SK-N-SH treated with all-trans-retinoic acid at 6 μM for 48 hours (cell line): ENCODE measurements around the gene SORCS2.

Experiments used
- ATAC-seq: fragments of 200-7000 bp; cut with Tn5 transposase; 3 replicates; pipeline ENCODE4 v1.9.1; 2020; ENCODE audit warnings: mild to moderate bottlenecking, moderate library complexity
- ARNTL ChIP-seq: fragments of 450-650 bp; formaldehyde crosslinking; IDR thresholded peaks from 2 replicates; pipeline ENCODE4 v1.5.0; 2020; ENCODE audit warnings: low read depth, mild to moderate bottlenecking, moderate library complexity, borderline replicate concordance
- BACH2 ChIP-seq: fragments of 250-450 bp; sonication (Bioruptor Pico); IDR thresholded peaks from 2 replicates; pipeline ENCODE4 v1.9.0; 2021; ENCODE audit warnings: mild to moderate bottlenecking, borderline replicate concordance
- ESRRG ChIP-seq: fragments of 250-450 bp; sonication (Bioruptor Pico); IDR thresholded peaks from 2 replicates; pipeline ENCODE4 v1.6.1; 2021; ENCODE audit warnings: mild to moderate bottlenecking
- GLIS3 ChIP-seq: fragments of 250-450 bp; sonication (Bioruptor Pico); IDR thresholded peaks from 2 replicates; pipeline ENCODE4 v1.5.0; 2020; ENCODE audit warnings: mild to moderate bottlenecking, moderate library complexity
- PPARA ChIP-seq: fragments of 250-450 bp; sonication (Bioruptor Pico); IDR thresholded peaks from 2 replicates; pipeline ENCODE4 v1.5.0; 2020; ENCODE audit warnings: mild to moderate bottlenecking, borderline replicate concordance
- RARB ChIP-seq: fragments of 250-450 bp; sonication (Bioruptor Pico); IDR thresholded peaks from 2 replicates; pipeline ENCODE4 v1.8.0; 2021; ENCODE audit warnings: mild to moderate bottlenecking, moderate library complexity
- SNAI2 ChIP-seq: fragments of 250-450 bp; sonication (Bioruptor Pico); IDR thresholded peaks from 2 replicates; pipeline ENCODE4 v1.5.0; 2020; ENCODE audit warnings: mild to moderate bottlenecking, moderate library complexity
- TCF4 ChIP-seq: fragments of 250-450 bp; sonication (Bioruptor Pico); IDR thresholded peaks from 2 replicates; pipeline ENCODE4 v1.8.0; 2021; ENCODE audit warnings: mild to moderate bottlenecking, moderate library complexity, borderline replicate concordance
- TOX ChIP-seq: fragments of 250-450 bp; sonication (Bioruptor Pico); IDR thresholded peaks from 2 replicates; pipeline ENCODE4 v1.8.0; 2021; ENCODE audit warnings: mild to moderate bottlenecking, moderate library complexity, borderline replicate concordance
- ZFP3 ChIP-seq: fragments of 250-450 bp; sonication (Bioruptor Pico); IDR thresholded peaks from 2 replicates; pipeline ENCODE4 v1.5.0; 2020; ENCODE audit warnings: mild to moderate bottlenecking, moderate library complexity
- ZNF565 ChIP-seq: fragments of 450-650 bp; formaldehyde crosslinking; conservative IDR thresholded peaks from 2 replicates; pipeline ENCODE4 v1.5.0; 2020; ENCODE audit warnings: low read depth, mild to moderate bottlenecking, moderate library complexity
- ZNF70 ChIP-seq: fragments of 450-650 bp; formaldehyde crosslinking; IDR thresholded peaks from 2 replicates; pipeline ENCODE4 v1.5.0; 2020; ENCODE audit warnings: mild to moderate bottlenecking, moderate library complexity
- TF ChIP-seq, protein P1 (sequence below): fragments of 250-450 bp; sonication (Bioruptor Pico); IDR thresholded peaks from 2 replicates; pipeline ENCODE4 v1.8.0; 2020; ENCODE audit warnings: mild to moderate bottlenecking, moderate library complexity, borderline replicate concordance
- TF ChIP-seq, protein P2 (sequence below): fragments of 250-450 bp; sonication (Bioruptor Pico); IDR thresholded peaks from 2 replicates; pipeline ENCODE4 v1.5.1; 2020; ENCODE audit warnings: low read depth, mild to moderate bottlenecking, moderate library complexity
- TF ChIP-seq, protein P3 (sequence below): fragments of 250-450 bp; sonication (Bioruptor Pico); IDR thresholded peaks from 2 replicates; pipeline ENCODE4 v1.5.0; 2020; ENCODE audit warnings: mild to moderate bottlenecking, moderate library complexity
- TF ChIP-seq, protein P4 (sequence below): fragments of 250-450 bp; sonication (Bioruptor Pico); IDR thresholded peaks from 2 replicates; pipeline ENCODE4 v1.8.0; 2021; ENCODE audit warnings: low read depth, mild to moderate bottlenecking, moderate library complexity, borderline replicate concordance
- TF ChIP-seq, protein P5 (sequence below): fragments of 250-450 bp; sonication (Bioruptor Pico); IDR thresholded peaks from 2 replicates; pipeline ENCODE4 v1.5.1; 2021; ENCODE audit warnings: mild to moderate bottlenecking, moderate library complexity

The SORCS2 gene

DNA sequence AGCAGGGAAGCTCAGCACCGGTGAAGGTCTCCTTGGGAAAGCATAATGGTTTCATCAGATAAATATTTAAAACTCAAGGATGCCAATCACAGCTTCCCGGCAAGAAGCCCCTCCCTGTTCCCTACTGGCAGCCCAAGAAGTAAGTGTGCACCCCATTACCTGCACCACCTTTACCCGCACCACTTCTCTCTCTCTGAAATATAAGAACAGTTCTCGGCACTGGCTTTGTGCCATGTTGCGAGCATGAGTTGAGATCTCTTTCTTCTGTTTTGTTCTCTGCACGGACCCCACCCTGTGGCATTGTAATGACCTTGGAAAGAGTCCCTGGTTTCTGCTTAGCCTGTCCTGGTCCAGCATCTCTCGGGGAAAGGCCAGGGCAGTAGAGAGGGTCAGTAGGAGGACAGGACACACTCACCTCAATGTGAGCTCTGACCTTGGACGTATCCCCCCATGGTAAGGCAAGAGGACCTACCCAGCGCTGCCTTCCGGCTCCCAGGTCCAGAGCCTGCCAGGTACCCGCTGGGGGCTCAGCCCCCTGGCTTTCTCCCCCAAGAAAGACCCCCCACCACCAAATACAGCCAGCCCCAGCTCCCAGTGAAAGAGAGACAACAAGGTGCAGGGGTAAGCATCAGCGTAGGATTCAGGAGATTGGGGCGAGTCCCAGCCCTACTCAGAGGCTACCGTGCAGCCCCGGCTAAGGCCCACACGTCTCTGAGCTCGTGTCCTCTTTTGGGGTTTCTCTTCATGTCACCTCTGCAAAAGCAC, 161.7 kb downstream of the SORCS2 start (continued):
- TF ChIP-seq, protein P1, sequence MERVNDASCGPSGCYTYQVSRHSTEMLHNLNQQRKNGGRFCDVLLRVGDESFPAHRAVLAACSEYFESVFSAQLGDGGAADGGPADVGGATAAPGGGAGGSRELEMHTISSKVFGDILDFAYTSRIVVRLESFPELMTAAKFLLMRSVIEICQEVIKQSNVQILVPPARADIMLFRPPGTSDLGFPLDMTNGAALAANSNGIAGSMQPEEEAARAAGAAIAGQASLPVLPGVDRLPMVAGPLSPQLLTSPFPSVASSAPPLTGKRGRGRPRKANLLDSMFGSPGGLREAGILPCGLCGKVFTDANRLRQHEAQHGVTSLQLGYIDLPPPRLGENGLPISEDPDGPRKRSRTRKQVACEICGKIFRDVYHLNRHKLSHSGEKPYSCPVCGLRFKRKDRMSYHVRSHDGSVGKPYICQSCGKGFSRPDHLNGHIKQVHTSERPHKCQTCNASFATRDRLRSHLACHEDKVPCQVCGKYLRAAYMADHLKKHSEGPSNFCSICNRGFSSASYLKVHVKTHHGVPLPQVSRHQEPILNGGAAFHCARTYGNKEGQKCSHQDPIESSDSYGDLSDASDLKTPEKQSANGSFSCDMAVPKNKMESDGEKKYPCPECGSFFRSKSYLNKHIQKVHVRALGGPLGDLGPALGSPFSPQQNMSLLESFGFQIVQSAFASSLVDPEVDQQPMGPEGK (CRISPR knock-in tag), result no peak
- TF ChIP-seq, protein P2, sequence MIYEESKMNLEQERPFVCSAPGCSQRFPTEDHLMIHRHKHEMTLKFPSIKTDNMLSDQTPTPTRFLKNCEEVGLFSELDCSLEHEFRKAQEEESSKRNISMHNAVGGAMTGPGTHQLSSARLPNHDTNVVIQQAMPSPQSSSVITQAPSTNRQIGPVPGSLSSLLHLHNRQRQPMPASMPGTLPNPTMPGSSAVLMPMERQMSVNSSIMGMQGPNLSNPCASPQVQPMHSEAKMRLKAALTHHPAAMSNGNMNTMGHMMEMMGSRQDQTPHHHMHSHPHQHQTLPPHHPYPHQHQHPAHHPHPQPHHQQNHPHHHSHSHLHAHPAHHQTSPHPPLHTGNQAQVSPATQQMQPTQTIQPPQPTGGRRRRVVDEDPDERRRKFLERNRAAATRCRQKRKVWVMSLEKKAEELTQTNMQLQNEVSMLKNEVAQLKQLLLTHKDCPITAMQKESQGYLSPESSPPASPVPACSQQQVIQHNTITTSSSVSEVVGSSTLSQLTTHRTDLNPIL (CRISPR knock-in tag), result no peak
- TF ChIP-seq GLIS3 (no peak), TCF4 (no peak)

DNA sequence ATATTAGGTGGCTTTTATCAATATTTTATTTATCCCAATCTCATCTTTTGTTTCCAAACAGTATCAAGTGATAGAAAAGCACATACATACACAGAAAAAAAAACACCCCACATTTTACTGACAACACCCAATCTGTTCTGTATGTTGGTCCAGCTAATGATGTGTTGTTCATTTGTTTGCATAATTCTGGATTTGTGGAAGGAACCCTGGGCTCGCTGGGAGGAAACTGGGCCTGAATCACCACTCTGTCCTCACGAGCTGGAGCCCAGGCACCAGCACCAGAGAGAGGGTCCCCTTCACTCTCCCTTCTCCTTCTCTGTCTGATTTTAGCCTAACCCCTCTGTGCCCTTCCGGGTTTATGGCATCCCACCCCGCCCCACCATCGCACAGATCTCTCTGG, 162.6 kb downstream of the SORCS2 start:
- TF ChIP-seq, protein P3, sequence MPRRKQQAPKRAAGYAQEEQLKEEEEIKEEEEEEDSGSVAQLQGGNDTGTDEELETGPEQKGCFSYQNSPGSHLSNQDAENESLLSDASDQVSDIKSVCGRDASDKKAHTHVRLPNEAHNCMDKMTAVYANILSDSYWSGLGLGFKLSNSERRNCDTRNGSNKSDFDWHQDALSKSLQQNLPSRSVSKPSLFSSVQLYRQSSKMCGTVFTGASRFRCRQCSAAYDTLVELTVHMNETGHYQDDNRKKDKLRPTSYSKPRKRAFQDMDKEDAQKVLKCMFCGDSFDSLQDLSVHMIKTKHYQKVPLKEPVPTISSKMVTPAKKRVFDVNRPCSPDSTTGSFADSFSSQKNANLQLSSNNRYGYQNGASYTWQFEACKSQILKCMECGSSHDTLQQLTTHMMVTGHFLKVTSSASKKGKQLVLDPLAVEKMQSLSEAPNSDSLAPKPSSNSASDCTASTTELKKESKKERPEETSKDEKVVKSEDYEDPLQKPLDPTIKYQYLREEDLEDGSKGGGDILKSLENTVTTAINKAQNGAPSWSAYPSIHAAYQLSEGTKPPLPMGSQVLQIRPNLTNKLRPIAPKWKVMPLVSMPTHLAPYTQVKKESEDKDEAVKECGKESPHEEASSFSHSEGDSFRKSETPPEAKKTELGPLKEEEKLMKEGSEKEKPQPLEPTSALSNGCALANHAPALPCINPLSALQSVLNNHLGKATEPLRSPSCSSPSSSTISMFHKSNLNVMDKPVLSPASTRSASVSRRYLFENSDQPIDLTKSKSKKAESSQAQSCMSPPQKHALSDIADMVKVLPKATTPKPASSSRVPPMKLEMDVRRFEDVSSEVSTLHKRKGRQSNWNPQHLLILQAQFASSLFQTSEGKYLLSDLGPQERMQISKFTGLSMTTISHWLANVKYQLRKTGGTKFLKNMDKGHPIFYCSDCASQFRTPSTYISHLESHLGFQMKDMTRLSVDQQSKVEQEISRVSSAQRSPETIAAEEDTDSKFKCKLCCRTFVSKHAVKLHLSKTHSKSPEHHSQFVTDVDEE (CRISPR knock-in tag), result no peak
- no peak for TF ChIP-seq SNAI2 (CRISPR knock-in tag)
- no peak for TF ChIP-seq BACH2 (CRISPR knock-in tag)
- no peak for ATAC-seq

DNA sequence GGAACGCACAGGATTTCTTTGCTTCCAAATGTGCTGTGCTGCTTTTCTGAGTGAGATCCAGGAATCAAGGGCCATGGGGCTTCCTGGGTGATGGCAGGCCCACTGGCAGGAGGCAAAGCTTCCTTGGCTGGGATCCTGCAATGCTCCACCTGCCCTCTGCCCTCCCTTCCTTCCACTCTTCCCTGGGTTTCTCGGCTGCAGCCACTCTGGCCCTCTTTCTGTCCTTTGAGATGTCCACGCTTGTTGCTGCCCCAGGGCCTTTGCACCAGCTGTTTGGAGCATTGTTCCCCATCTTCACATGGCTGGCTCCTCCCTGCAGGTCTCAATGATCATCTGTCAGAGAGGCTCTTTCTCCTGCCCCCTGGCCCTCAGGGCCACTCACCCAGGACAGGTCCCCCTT, 163.5 kb downstream of the SORCS2 start:
- no peak for ATAC-seq
- TF ChIP-seq, protein P4, sequence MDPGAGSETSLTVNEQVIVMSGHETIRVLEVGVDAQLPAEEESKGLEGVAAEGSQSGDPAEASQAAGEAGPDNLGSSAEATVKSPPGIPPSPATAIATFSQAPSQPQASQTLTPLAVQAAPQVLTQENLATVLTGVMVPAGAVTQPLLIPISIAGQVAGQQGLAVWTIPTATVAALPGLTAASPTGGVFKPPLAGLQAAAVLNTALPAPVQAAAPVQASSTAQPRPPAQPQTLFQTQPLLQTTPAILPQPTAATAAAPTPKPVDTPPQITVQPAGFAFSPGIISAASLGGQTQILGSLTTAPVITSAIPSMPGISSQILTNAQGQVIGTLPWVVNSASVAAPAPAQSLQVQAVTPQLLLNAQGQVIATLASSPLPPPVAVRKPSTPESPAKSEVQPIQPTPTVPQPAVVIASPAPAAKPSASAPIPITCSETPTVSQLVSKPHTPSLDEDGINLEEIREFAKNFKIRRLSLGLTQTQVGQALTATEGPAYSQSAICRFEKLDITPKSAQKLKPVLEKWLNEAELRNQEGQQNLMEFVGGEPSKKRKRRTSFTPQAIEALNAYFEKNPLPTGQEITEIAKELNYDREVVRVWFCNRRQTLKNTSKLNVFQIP (CRISPR knock-in tag), result no peak
- TF ChIP-seq PPARA (CRISPR knock-in tag), result no peak
- no peak for TF ChIP-seq TCF4
- no peak for TF ChIP-seq ARNTL (CRISPR knock-in tag)
- TF ChIP-seq TOX (CRISPR knock-in tag), result no peak
- TF ChIP-seq, protein P1 (CRISPR knock-in tag), result no peak
- no peak for TF ChIP-seq ESRRG
- TF ChIP-seq, protein P5, sequence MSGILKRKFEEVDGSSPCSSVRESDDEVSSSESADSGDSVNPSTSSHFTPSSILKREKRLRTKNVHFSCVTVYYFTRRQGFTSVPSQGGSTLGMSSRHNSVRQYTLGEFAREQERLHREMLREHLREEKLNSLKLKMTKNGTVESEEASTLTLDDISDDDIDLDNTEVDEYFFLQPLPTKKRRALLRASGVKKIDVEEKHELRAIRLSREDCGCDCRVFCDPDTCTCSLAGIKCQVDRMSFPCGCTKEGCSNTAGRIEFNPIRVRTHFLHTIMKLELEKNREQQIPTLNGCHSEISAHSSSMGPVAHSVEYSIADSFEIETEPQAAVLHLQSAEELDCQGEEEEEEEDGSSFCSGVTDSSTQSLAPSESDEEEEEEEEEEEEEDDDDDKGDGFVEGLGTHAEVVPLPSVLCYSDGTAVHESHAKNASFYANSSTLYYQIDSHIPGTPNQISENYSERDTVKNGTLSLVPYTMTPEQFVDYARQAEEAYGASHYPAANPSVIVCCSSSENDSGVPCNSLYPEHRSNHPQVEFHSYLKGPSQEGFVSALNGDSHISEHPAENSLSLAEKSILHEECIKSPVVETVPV, result no peak
- no peak for TF ChIP-seq ZFP3
- TF ChIP-seq ZNF70, result no peak

DNA sequence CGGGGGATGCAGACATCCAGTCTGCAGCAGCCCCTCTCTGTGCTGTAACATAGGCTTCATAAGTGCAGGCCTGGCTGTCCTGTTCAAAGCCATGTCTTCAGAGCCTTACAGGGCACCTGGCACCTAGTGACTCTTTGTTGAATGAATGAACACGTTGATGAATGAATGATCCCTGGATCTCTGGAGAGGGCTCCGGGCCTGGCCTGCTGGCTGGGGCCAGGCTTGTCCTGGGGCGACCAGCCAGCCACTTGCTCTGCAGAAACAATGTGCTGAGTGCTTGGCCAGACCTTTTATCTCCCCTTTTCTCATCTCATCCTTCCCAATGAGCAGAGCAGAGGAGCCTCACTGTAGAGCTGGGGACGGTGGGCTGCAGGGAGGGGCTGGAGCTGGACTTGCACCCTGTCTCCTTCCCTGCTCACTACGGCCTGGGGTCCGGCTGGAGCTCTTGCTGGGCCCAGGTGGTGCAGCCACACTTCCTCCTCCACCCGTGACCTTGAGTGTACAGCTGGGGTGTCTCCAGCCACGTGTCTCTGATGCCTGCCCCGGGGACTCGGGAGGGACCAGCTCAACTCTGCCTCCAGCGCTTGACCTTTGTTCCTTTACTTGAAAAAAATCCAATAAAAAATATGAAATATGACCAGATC, 164.5 kb downstream of the SORCS2 start:
- TF ChIP-seq ZNF565 (no peak), GLIS3 (no peak), RARB (CRISPR knock-in tag) (no peak)
- TF ChIP-seq, protein P5, result no peak
- TF ChIP-seq, protein P1 (CRISPR knock-in tag), result no peak
- ATAC-seq, result no peak
